HL-60 (cell line): Measurements from ENCODE around the gene SPI1.
A peak's percentile ranks its signal among the peaks of the same experiment; 100 is the strongest.

ENCODE experiments used
- DNase-seq, 2 experiments: peaks; one replicate each; pipeline ENCODE4 v3.0.0-alpha.2; 2010 to 2020; ENCODE audit warnings: low read depth in 1 of 2, low spot score in 1 of 2
- H3K27ac ChIP-seq: fragments of 250-450 bp; sonication (Bioruptor Pico); replicated peaks from 2 replicates; pipeline ENCODE4 v1.5.1; 2020; ENCODE audit warnings: mild to moderate bottlenecking, moderate library complexity
- H3K27me3 ChIP-seq: fragments of 250-450 bp; sonication (Bioruptor Pico); 2 replicates; pipeline ENCODE4 v1.5.1; 2021; ENCODE audit warnings: mild to moderate bottlenecking, moderate library complexity; ENCODE audit not compliant: insufficient read depth, poor library complexity, severe bottlenecking
- H3K4me3 ChIP-seq: replicated peaks from 2 replicates; pipeline ENCODE4 v1.5.1; 2011; ENCODE audit warnings: mild to moderate bottlenecking, control low read depth, low read length; ENCODE audit not compliant: insufficient read depth
- GABPA ChIP-seq: IDR thresholded peaks from 2 replicates; pipeline ENCODE4 v1.6.1; 2012; ENCODE audit warnings: low read depth
- POLR2AphosphoS5 ChIP-seq: IDR thresholded peaks from 2 replicates; pipeline ENCODE4 v1.6.1; 2012; ENCODE audit warnings: low read depth
- SPI1 ChIP-seq: IDR thresholded peaks from 2 replicates; pipeline ENCODE4 v1.6.1; 2012; ENCODE audit warnings: low read depth, mild to moderate bottlenecking, borderline replicate concordance
- TF ChIP-seq, protein P1 (sequence below): IDR thresholded peaks from one replicate; pipeline ENCODE4 v1.5.1; 2011; ENCODE audit warnings: low read length, control low read depth, inconsistent platforms; ENCODE audit not compliant: insufficient read depth
- TF ChIP-seq, protein P2 (sequence below): IDR thresholded peaks from 2 replicates; pipeline ENCODE4 v1.6.1; 2012; ENCODE audit warnings: low read depth; ENCODE audit not compliant: insufficient replicate concordance

Gene SPI1

DNA sequence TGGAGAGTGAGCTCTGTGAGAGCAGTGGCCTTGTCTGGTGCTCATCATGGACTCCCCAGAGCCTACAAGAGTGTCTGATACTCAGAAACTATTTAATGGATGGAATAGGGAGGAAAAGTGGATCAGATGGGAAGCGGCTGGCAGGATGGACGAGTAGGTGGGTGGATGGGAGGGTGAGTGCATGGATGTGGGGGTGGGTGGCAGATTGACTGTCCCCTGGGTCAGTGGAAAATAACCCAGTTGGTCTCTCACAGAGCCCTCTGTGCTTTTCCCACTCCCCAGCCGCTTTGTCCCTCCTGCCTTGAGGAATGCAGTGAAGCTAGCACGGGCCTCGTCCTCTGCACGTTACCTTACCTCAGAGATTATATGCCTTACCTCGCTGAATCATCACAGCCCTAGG is 5.9 kb downstream of the SPI1 start:
- Histone ChIP-seq H3K4me3 (no peak overlapping the region), H3K27ac (no peak overlapping the region), H3K27me3 (no peaks in the 10 kb centered on the region)
- TF ChIP-seq SPI1 (no peak), POLR2AphosphoS5 (no peak), GABPA (no peak)
- TF ChIP-seq, protein P1, sequence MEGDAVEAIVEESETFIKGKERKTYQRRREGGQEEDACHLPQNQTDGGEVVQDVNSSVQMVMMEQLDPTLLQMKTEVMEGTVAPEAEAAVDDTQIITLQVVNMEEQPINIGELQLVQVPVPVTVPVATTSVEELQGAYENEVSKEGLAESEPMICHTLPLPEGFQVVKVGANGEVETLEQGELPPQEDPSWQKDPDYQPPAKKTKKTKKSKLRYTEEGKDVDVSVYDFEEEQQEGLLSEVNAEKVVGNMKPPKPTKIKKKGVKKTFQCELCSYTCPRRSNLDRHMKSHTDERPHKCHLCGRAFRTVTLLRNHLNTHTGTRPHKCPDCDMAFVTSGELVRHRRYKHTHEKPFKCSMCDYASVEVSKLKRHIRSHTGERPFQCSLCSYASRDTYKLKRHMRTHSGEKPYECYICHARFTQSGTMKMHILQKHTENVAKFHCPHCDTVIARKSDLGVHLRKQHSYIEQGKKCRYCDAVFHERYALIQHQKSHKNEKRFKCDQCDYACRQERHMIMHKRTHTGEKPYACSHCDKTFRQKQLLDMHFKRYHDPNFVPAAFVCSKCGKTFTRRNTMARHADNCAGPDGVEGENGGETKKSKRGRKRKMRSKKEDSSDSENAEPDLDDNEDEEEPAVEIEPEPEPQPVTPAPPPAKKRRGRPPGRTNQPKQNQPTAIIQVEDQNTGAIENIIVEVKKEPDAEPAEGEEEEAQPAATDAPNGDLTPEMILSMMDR = no peak
- TF ChIP-seq, protein P2, sequence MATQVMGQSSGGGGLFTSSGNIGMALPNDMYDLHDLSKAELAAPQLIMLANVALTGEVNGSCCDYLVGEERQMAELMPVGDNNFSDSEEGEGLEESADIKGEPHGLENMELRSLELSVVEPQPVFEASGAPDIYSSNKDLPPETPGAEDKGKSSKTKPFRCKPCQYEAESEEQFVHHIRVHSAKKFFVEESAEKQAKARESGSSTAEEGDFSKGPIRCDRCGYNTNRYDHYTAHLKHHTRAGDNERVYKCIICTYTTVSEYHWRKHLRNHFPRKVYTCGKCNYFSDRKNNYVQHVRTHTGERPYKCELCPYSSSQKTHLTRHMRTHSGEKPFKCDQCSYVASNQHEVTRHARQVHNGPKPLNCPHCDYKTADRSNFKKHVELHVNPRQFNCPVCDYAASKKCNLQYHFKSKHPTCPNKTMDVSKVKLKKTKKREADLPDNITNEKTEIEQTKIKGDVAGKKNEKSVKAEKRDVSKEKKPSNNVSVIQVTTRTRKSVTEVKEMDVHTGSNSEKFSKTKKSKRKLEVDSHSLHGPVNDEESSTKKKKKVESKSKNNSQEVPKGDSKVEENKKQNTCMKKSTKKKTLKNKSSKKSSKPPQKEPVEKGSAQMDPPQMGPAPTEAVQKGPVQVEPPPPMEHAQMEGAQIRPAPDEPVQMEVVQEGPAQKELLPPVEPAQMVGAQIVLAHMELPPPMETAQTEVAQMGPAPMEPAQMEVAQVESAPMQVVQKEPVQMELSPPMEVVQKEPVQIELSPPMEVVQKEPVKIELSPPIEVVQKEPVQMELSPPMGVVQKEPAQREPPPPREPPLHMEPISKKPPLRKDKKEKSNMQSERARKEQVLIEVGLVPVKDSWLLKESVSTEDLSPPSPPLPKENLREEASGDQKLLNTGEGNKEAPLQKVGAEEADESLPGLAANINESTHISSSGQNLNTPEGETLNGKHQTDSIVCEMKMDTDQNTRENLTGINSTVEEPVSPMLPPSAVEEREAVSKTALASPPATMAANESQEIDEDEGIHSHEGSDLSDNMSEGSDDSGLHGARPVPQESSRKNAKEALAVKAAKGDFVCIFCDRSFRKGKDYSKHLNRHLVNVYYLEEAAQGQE = no peak
- no peak for DNase-seq

DNA sequence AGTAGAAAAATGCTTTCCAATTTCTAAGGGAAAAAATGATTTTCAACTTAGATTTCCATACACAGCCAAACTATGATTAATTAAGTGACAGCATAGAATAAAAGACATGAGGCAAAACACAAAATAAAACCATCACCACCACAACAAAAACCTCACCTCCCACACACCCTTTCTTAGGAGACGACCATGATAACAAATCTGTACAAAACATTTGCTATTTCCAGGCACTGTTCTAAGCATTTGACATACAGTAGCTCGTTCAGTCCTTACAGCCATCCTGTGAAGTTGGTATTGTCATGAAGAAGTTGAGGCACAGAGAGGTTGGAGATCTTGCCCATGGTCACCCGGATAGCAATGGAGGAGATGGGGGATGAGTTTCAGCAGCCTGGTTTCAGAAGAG is 8.7 kb downstream of the SPI1 start:
- no peaks in the 10 kb centered on the region for H3K27me3 ChIP-seq
- TF ChIP-seq, protein P1 = no peak
- TF ChIP-seq POLR2AphosphoS5 = no peak
- no peak for TF ChIP-seq GABPA
- no peak for TF ChIP-seq SPI1
- TF ChIP-seq, protein P2 = no peak
- no peak overlapping the region for H3K27ac ChIP-seq
- DNase-seq = no peak
- H3K4me3 ChIP-seq = no peak overlapping the region

DNA sequence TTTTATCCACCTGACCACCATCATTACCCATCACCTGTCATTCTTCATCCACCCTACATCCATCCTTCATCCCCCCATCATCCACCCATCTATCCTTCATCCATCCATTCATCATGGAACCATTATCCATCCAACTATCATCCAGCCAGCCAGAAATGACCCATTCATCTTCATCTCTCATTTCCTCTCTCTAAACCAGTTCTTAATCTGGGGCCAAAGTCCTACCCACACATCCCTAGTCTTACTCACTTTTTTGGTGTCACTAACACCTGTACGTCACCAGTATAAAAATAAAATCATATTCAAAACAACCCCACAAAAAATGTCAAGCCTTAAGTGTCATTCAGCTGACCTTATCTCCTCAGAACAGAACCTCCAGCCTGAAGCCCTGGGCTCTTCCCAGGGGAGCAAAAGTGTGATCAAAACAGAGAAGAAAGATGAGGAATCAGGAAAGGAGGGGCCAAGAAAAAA is 12.3 kb downstream of the SPI1 start:
- Histone ChIP-seq H3K27ac (no peak overlapping the region), H3K27me3 (no peaks in the 10 kb centered on the region), H3K4me3 (no peak overlapping the region)
- DNase-seq = no peak
- no peak for TF ChIP-seq SPI1
- TF ChIP-seq, protein P1 = no peak
- peak; percentile 57 for TF ChIP-seq POLR2AphosphoS5
- TF ChIP-seq, protein P2 = no peak
